GM12878 (cell line): ENCODE data around the gene NAB1. TPM values are rescaled to one million over a fixed set of nuclear protein-coding genes. Genes with fewer than 3 reads are reported as not detected.

Experiments used
- BCL11A ChIP-seq: IDR thresholded peaks from 2 replicates; pipeline ENCODE4 v1.6.1; 2011; ENCODE audit warnings: low read depth, low read length
- CUX1 ChIP-seq: IDR thresholded peaks from 2 replicates; pipeline ENCODE4 v1.6.1; 2012; ENCODE audit warnings: improper control_type of control experiment, low read depth, low read length; ENCODE audit not compliant: insufficient replicate concordance
- MEF2B ChIP-seq: fragments of 450-650 bp; IDR thresholded peaks from 2 replicates; pipeline ENCODE4 v1.6.1; 2018; ENCODE audit warnings: mild to moderate bottlenecking, moderate library complexity; ENCODE audit not compliant: partially characterized antibody, poor library complexity, severe bottlenecking
- MYB ChIP-seq: fragments of 150-350 bp; IDR thresholded peaks from 2 replicates; pipeline ENCODE4 v1.6.1; 2014; ENCODE audit warnings: mild to moderate bottlenecking, low read depth, low read length, borderline replicate concordance
- POLR2A ChIP-seq: IDR thresholded peaks from 2 replicates; pipeline ENCODE4 v1.6.1; 2011; ENCODE audit warnings: low read depth, mild to moderate bottlenecking, low read length
- RCOR1 ChIP-seq: conservative IDR thresholded peaks from 2 replicates; pipeline ENCODE4 v1.6.1; 2012; ENCODE audit warnings: low read depth, low read length, improper control_type of control experiment
- RELB ChIP-seq: fragments of 450-650 bp; IDR thresholded peaks from 2 replicates; pipeline ENCODE4 v1.6.1; 2017; ENCODE audit warnings: low read depth, mild to moderate bottlenecking, moderate library complexity
- SUZ12 ChIP-seq: fragments of 200-600 bp; sonication (generic); IDR thresholded peaks from one replicate; pipeline ENCODE4 v1.6.1; 2018; ENCODE audit warnings: antibody characterized with exemption, mild to moderate bottlenecking; ENCODE audit not compliant: unreplicated experiment
- TCF12 ChIP-seq: IDR thresholded peaks from 2 replicates; pipeline ENCODE4 v1.6.1; 2011; ENCODE audit warnings: low read depth, mild to moderate bottlenecking, low read length
- ZBED1 ChIP-seq: IDR thresholded peaks from 2 replicates; pipeline ENCODE4 v1.6.1; 2016; ENCODE audit warnings: borderline replicate concordance
- ZNF217 ChIP-seq: fragments of 450-650 bp; IDR thresholded peaks from 2 replicates; pipeline ENCODE4 v1.6.1; 2017; ENCODE audit warnings: antibody characterized with exemption, mild to moderate bottlenecking
- ZNF24 ChIP-seq: fragments of 450-650 bp; IDR thresholded peaks from 2 replicates; pipeline ENCODE4 v1.6.1; 2017; ENCODE audit warnings: antibody characterized with exemption, mild to moderate bottlenecking
- ZNF622 ChIP-seq: fragments of 450-650 bp; IDR thresholded peaks from 2 replicates; pipeline ENCODE4 v1.6.1; 2017; ENCODE audit warnings: mild to moderate bottlenecking, inconsistent platforms
- polyA plus RNA-seq, 11 experiments: library from polyadenylated mRNA; depleted of rRNA in 4 of 11; unstranded in 6 of 11; stranded (reverse) in 5 of 11; fragments of >200 nt; fragmentation: Nextera tagmentation in 4 of 11; fragmentation: Illumina TruSeq in 1 of 11; extraction: Ambion mirVana in 4 of 11; extraction: Trizol in 1 of 11; gene quantifications; 1 replicate in 1 of 11; 2 replicates in 10 of 11; pipeline versions ENCODE4 v1.2.1 to v1.2.3, GENCODE V29; 2011 to 2016; ENCODE audit warnings: inconsistent platforms in 2 of 11, missing spikeins in 2 of 11, low read depth in 1 of 11
- total RNA-seq, 4 experiments: library from RNA; depleted of rRNA in 3 of 4; stranded (reverse); fragments of >200 nt in 3 of 4; fragmentation: Illumina TruSeq in 1 of 4; extraction: Trizol in 1 of 4; gene quantifications; 2 replicates each; pipeline versions ENCODE4 v1.2.1 to v1.2.3, GENCODE V29; 2013 to 2021
- TF ChIP-seq, protein P1 (sequence below): fragments of 450-650 bp; IDR thresholded peaks from 2 replicates; pipeline ENCODE4 v1.6.1; 2017; ENCODE audit warnings: mild to moderate bottlenecking
- TF ChIP-seq, protein P2 (sequence below): IDR thresholded peaks from 2 replicates; pipeline ENCODE4 v1.6.1; 2011; ENCODE audit warnings: borderline replicate concordance, low read depth, mild to moderate bottlenecking, moderate library complexity, mixed read lengths, low read length; ENCODE audit not compliant: insufficient read depth; ENCODE audit errors: extremely low read length

NAB1 gene
- total and polyA plus RNA-seq, 10 of the 15 experiments (the other 5 are each of a cell fraction or from before 2014, with no cell fraction given) = 4.5 to 39.6 (median 23.0) TPM

- TF ChIP-seq, protein P1, sequence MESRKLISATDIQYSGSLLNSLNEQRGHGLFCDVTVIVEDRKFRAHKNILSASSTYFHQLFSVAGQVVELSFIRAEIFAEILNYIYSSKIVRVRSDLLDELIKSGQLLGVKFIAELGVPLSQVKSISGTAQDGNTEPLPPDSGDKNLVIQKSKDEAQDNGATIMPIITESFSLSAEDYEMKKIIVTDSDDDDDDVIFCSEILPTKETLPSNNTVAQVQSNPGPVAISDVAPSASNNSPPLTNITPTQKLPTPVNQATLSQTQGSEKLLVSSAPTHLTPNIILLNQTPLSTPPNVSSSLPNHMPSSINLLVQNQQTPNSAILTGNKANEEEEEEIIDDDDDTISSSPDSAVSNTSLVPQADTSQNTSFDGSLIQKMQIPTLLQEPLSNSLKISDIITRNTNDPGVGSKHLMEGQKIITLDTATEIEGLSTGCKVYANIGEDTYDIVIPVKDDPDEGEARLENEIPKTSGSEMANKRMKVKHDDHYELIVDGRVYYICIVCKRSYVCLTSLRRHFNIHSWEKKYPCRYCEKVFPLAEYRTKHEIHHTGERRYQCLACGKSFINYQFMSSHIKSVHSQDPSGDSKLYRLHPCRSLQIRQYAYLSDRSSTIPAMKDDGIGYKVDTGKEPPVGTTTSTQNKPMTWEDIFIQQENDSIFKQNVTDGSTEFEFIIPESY = no peak
- TF ChIP-seq SUZ12 = no peak
- TF ChIP-seq POLR2A = no peak
- TF ChIP-seq ZNF24 = 0 out of 2 replicates have a peak, but pooled peaks have one; percentile 56
- TF ChIP-seq RCOR1 = no peak
- TF ChIP-seq RELB = peak; percentile 87
- peak; percentile 79 for TF ChIP-seq ZNF217
- TF ChIP-seq ZNF622 = no peak
- TF ChIP-seq ZBED1 = 0 out of 2 replicates have a peak, but pooled peaks have one; percentile 59
- TF ChIP-seq CUX1 = no peak
- TF ChIP-seq MYB = no peak
- peak; percentile 54 for TF ChIP-seq MEF2B
- TF ChIP-seq, protein P2, sequence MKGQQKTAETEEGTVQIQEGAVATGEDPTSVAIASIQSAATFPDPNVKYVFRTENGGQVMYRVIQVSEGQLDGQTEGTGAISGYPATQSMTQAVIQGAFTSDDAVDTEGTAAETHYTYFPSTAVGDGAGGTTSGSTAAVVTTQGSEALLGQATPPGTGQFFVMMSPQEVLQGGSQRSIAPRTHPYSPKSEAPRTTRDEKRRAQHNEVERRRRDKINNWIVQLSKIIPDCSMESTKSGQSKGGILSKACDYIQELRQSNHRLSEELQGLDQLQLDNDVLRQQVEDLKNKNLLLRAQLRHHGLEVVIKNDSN = no peak
- TF ChIP-seq TCF12 = no peak
- peak; percentile 43 for TF ChIP-seq BCL11A
- TF ChIP-seq, all 136 proteins: peak for 38
Observed at GRCh38 chr2:190695739-190696138, 46.9 kb downstream of the NAB1 start (continued).
